CD4-positive, alpha-beta T cell (primary cell): ENCODE results near the gene IL10RA. TPM values are rescaled to one million over a fixed set of nuclear protein-coding genes. Genes with fewer than 3 reads are reported as not detected.

Experiments used
- ATAC-seq: fragments of 200-7000 bp; cut with Tn5 transposase; one replicate; pipeline ENCODE4 v1.10.0; 2022; ENCODE audit warnings: mild to moderate bottlenecking; ENCODE audit not compliant: poor library complexity
- CTCF ChIA-PET: fragments of 350-600 bp; sonication (Branson Sonifier 250); formaldehyde crosslinking; loops from one replicate; lab custom pipeline; 2021; ENCODE audit warnings: antibody characterized with exemption, inconsistent platforms; lab: Charles Lee
- POLR2A ChIA-PET: fragments of 350-600 bp; sonication (Branson Sonifier 250); formaldehyde crosslinking; loops from one replicate; lab custom pipeline; 2021; ENCODE audit warnings: antibody characterized with exemption, inconsistent platforms; lab: Charles Lee
- DNase-seq, 14 experiments: peaks; one replicate each; pipeline ENCODE4 v3.0.0-alpha.2; 2013 to 2020; ENCODE audit warnings: mixed read lengths in 2 of 14
- H3K27ac ChIP-seq, 2 donors: one replicate each; pipeline versions ENCODE4 v1.5.1 to v1.7.0; 2013; ENCODE audit warnings: low read length in 2 of 2, low read depth in 1 of 2, mild to moderate bottlenecking in 1 of 2
- H3K27me3 ChIP-seq, 2 experiments: 1 replicate in 1 of 2; 2 replicates in 1 of 2; pipeline versions ENCODE4 v1.6.1 to v1.7.0; 2013; ENCODE audit warnings: low read length in 2 of 2, control low read depth in 1 of 2, mild to moderate bottlenecking in 1 of 2, moderate library complexity in 1 of 2; ENCODE audit not compliant: insufficient read depth in 2 of 2, control insufficient read depth in 1 of 2
- H3K36me3 ChIP-seq: one replicate; pipeline ENCODE4 v1.6.1; 2013; ENCODE audit warnings: low read length, control low read depth; ENCODE audit not compliant: insufficient read depth
- H3K4me1 ChIP-seq: one replicate; pipeline ENCODE4 v1.6.1; 2013; ENCODE audit warnings: low read length, control low read depth; ENCODE audit not compliant: insufficient read depth
- H3K4me3 ChIP-seq: one replicate; pipeline ENCODE4 v1.5.1; 2013; ENCODE audit warnings: mild to moderate bottlenecking, low read length, moderate library complexity
- H3K9me3 ChIP-seq, 2 experiments: 1 replicate in 1 of 2; 2 replicates in 1 of 2; pipeline versions ENCODE4 v1.6.1 to v1.7.0; 2013; ENCODE audit warnings: low read length in 2 of 2, mild to moderate bottlenecking in 2 of 2, control low read depth in 1 of 2, moderate library complexity in 1 of 2; ENCODE audit not compliant: control insufficient read depth in 1 of 2, insufficient read depth in 1 of 2
- H3K27ac Mint-ChIP-seq: one replicate; pipeline ENCODE4 v1.8.0; 2020; ENCODE audit warnings: mixed read lengths
- H3K27me3 Mint-ChIP-seq: one replicate; pipeline ENCODE4 v1.8.0; 2021; ENCODE audit warnings: mixed read lengths
- H3K36me3 Mint-ChIP-seq: one replicate; pipeline ENCODE4 v1.8.0; 2021; ENCODE audit warnings: low read depth, mixed read lengths
- H3K4me1 Mint-ChIP-seq: one replicate; pipeline ENCODE4 v1.8.0; 2021; ENCODE audit warnings: low read depth, mixed read lengths
- H3K4me3 Mint-ChIP-seq: one replicate; pipeline ENCODE4 v1.8.0; 2020; ENCODE audit warnings: mild to moderate bottlenecking, mixed read lengths
- H3K9me3 Mint-ChIP-seq: one replicate; pipeline ENCODE4 v1.8.0; 2020; ENCODE audit warnings: mixed read lengths
- CTCF ChIP-seq: fragments of 200-600 bp; IDR thresholded peaks from one replicate; pipeline ENCODE4 v1.8.0; 2022; ENCODE audit warnings: antibody characterized with exemption, mild to moderate bottlenecking
- intact Hi-C, 2 experiments: fragments of 100-400 bp; cut with DNase I in 1 of 2; cut with micrococcal nuclease in 1 of 2; formaldehyde crosslinking; loops; one replicate each; pipeline versions ENCODE4 v1.15.1 to v1.9.0; 2023 to 2025; cut with DNase I, micrococcal nuclease
- total RNA-seq, 174 experiments: library from RNA in 2 of 174; stranded (reverse) in 2 of 174; gene quantifications; one replicate each; pipeline ENCODE4 v1.2.3 and lab custom pipeline; 2021 to 2026

IL10RA gene
- total RNA-seq, 2 experiments from 2014 or later = 193 to 203 TPM

GRCh38 chr11:118046964-118047700 lies 60.9 kb downstream of the IL10RA start:
- H3K4me3 Mint-ChIP-seq = peak overlapping the region; percentile 69
- H3K36me3 ChIP-seq = no peaks in the 10 kb centered on the region
- no peaks in the 10 kb centered on the region for H3K9me3 ChIP-seq
- ATAC-seq (no peak), DNase-seq (no peak)
- H3K4me1 ChIP-seq = peaks cover 82% of the 10 kb centered on the region
- H3K36me3 Mint-ChIP-seq = no peaks in the 10 kb centered on the region
- POLR2A ChIA-PET = interaction anchor here (1.2 to 5.4 kb wide), 7 partner anchors 40 to 96 kb away, joined by 5 to 57 read pairs (median 14); partner anchors contain the start of gene IL10RA
- CTCF ChIA-PET = interaction anchor here (0.7 to 1.3 kb wide), 5 partner anchors 9 to 101 kb away, joined by 3 to 5 read pairs (median 3); no protein-coding TSS in a partner anchor
- H3K27me3 Mint-ChIP-seq = no peaks in the 10 kb centered on the region
- H3K9me3 Mint-ChIP-seq = no peaks in the 10 kb centered on the region
- intact Hi-C loops = loop anchor here (1.0 to 5.0 kb wide), 2 partner anchors 40 to 60 kb away; no protein-coding TSS in a partner anchor
- no peak for TF ChIP-seq CTCF
- H3K27ac ChIP-seq = peak overlapping the region; percentile 71 to 76
- no peak overlapping the region for H3K4me3 ChIP-seq
- no peaks in the 10 kb centered on the region for H3K27me3 ChIP-seq
- H3K27ac Mint-ChIP-seq = peak overlapping the region; percentile 95
- peaks cover 93% of the 10 kb centered on the region for H3K4me1 Mint-ChIP-seq

GRCh38 chr11:118047749-118048148 lies 61.6 kb downstream of the IL10RA start:
- CTCF ChIA-PET = interaction anchor here (1.2 to 1.6 kb wide), 4 partner anchors 51 to 101 kb away, joined by 3 to 5 read pairs (median 4); no protein-coding TSS in a partner anchor
- Histone ChIP-seq H3K4me3 (no peak overlapping the region), H3K4me1 (peaks cover 88% of the 10 kb centered on the region), H3K36me3 (no peaks in the 10 kb centered on the region), H3K27ac (peak overlapping the region; percentile 71 to 76), H3K27me3 (no peaks in the 10 kb centered on the region), H3K9me3 (no peaks in the 10 kb centered on the region)
- POLR2A ChIA-PET = interaction anchor here (1.2 to 5.4 kb wide), 4 partner anchors 48 to 97 kb away, joined by 5 to 57 read pairs (median 16); partner anchors contain the start of gene IL10RA
- peaks cover 93% of the 10 kb centered on the region for H3K4me1 Mint-ChIP-seq
- ATAC-seq (no peak), DNase-seq (no peak)
- TF ChIP-seq CTCF = no peak
- H3K9me3 Mint-ChIP-seq = no peaks in the 10 kb centered on the region
- no peaks in the 10 kb centered on the region for H3K36me3 Mint-ChIP-seq
- intact Hi-C loops = loop anchor here in 1 of 2 experiments (5.0 kb wide), 1 partner anchor 40 kb away; no protein-coding TSS in a partner anchor
- peak overlapping the region; percentile 95 for H3K27ac Mint-ChIP-seq
- no peaks in the 10 kb centered on the region for H3K27me3 Mint-ChIP-seq
- H3K4me3 Mint-ChIP-seq = peak overlapping the region; percentile 16

- H3K36me3 Mint-ChIP-seq = no peaks in the 10 kb centered on the region
- no peak for TF ChIP-seq CTCF
- ChIA-PET POLR2A (interaction anchor here (0.9 to 5.4 kb wide), 4 partner anchors 43 to 98 kb away, joined by 3 to 57 read pairs (median 10); no protein-coding TSS in a partner anchor), CTCF (interaction anchor here (0.7 to 1.6 kb wide), 4 partner anchors 52 to 622 kb away, joined by 3 to 5 read pairs (median 3); no protein-coding TSS in a partner anchor)
- peak overlapping the region; percentile 40 for H3K4me3 Mint-ChIP-seq
- H3K27ac Mint-ChIP-seq = peak overlapping the region; percentile 95
- no peaks in the 10 kb centered on the region for H3K27me3 ChIP-seq
- ATAC-seq (no peak), DNase-seq (peak in 1 of 14 experiments; percentile 31)
- H3K9me3 ChIP-seq = no peaks in the 10 kb centered on the region
- no peak overlapping the region for H3K4me3 ChIP-seq
- intact Hi-C loops = loop anchor here in 1 of 2 experiments (5.0 kb wide), 1 partner anchor 41 kb away; no protein-coding TSS in a partner anchor
- peak overlapping the region in 1 of 2 donors; percentile 31 for H3K27ac ChIP-seq
- no peaks in the 10 kb centered on the region for H3K27me3 Mint-ChIP-seq
- no peaks in the 10 kb centered on the region for H3K9me3 Mint-ChIP-seq
- H3K4me1 ChIP-seq = peaks cover 92% of the 10 kb centered on the region
- H3K36me3 ChIP-seq = no peaks in the 10 kb centered on the region
- peaks cover 93% of the 10 kb centered on the region for H3K4me1 Mint-ChIP-seq
Measured at GRCh38 chr11:118048472-118049370, 62.5 kb downstream of the IL10RA start.
